Measurements from ENCODE around the gene SLC25A39.
A peak's percentile ranks its signal among the peaks of the same experiment; 100 is the strongest.
"Not testable (repeated sequence)": the region's sequence is repeated elsewhere in the genome, so short reads cannot be mapped to it uniquely, and the experiment has no call there.

The SLC25A39 gene

DNA sequence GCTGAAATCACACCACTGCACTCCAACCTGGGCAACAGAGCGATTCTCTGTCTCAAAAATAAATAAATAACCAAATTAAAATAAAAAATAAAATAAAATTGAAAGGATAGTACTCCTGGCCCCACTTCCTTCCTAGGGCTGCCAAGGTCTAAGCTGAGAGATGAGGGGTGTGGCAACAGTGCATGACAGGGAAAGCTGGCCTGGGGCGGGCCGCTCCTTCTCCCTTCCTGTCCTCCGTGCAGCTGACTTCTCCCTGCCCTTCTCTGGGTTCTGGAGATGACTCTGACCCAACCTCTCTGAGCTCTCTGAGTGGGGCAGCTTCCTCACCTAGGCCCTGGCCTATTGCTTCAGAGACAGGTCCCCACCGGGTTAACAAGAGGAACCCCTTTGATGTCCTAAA lies 8.7 kb upstream of the SLC25A39 start:
- DNase-seq: no peak

DNA sequence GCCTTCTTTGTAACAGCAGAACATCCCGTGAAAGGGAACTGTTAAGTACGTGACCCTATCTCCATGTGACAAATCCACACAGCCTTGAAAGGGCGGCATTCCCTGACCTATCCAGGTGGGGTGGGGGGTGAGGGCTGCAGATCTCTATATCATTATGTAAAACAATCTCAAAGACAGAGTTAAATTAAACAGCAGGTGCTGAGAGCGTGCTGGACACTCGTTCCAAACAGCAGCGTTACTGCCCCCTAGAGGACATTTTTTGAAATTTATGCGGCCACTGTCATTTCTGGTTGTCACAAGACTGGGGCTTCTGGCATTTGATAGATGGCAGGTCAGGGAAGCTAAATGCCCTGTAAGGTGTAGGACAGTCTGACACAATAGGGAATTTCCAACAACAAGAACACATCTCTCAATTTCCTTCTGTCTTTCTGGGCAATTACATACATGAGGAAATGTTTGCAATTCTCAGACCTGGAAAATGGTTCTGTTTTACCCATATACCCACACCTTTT lies 6.7 kb upstream of the SLC25A39 start:
- peak; percentile 60 for DNase-seq

DNA sequence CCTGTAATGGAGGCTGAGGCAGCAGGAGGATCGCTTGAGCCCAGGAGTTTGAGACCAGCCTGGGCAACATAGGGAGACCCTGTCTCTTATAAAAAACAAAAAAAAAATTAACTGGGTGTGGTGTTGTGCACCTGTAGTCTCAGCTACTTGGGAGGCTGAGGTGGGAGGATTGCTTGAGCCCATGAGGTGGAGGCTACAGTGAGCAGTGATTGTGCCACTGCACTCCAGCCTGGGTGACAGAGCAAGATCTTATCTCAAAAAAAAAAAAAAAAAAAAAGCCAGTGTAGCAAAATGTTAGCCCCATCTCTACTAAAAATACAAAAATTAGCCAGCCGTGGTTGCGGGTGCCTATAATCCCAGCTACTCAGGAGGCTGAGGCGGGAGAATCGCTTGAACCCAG lies 5.6 kb upstream of the SLC25A39 start:
- DNase-seq: not testable (repeated sequence)

DNA sequence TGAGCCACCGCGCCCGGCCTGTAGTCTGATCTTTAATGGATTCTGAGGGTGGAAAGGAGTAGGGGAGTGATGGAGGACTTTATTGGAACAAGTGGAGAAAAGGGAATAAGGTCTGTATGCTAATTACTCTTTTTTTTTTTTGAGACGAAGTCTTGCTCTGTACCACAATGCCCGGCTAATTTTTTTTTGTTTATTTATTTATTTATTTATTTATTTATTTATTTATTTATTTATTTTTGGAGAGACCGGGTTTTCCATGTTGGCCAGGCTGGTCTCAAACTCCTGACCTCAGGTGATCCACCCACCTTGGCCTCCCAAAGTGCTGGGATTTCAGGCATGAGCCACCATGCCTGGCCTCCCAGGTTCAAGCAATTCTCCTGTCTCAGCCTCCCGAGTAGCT lies 4.9 kb upstream of the SLC25A39 start:
- DNase-seq: not testable (repeated sequence)

DNA sequence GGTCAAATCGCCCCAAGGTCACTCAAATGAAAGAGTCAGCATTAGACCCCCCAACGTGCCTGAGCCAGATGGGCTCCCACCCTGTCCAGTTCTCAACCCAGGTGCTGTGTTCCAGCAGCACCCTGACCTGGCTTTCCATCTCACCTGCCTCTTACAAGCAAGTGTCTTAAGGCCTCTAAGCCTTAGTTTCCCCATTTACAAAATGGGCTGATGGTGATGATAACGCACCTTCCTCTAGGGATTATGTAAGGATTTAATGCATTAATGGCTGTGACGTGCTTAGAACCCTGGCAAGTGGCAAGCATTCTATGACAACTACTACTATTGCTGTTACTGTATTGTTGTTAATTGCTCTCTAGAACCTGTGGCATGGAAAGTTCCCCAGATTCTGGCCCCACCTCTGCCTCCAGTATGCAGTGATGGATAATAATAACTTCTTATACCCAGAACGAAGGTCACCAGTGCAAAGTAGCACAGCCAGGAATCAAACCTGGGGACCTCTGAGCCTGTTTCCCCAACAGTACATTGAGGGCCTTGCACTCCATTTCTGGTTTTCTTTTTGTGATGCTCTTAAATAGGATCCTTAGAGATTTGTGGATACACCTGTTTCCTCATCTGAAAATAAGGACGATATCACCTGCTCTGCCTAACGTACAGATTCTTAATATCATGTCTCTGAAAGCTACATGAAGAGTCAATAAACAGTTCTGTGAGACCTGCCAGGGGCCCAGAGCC lies 3.3 kb upstream of the SLC25A39 start:
- no peak for DNase-seq

DNA sequence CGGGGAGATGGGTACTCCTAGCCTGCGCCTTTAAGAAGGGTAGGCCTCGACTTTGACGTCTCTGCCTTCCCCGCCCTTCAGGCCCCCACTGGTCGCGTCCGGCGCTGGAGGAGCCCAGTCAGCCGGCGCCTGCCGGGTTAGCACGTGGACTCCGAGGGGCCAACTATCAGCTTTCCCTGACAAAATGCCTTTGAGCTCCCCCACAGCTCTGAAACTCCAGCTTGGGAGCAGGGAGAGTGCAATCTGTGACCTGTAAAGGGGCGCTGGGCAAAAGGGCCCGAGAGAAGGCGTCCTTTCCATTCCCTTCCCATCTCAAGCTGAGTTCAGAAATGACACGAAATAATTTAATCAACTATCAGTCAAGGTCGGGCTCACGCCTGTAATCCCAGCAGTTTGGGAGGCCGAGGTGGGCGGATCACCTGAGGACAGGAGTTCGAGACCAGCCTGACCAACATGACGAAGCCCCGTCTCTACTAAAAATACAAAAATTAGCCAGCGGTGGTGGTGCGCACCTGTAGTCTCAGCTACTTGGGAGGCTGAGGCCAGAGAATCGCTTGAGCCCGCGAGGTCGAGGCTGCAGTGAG lies 2.3 kb upstream of the SLC25A39 start:
- peak; percentile 92 for DNase-seq

DNA sequence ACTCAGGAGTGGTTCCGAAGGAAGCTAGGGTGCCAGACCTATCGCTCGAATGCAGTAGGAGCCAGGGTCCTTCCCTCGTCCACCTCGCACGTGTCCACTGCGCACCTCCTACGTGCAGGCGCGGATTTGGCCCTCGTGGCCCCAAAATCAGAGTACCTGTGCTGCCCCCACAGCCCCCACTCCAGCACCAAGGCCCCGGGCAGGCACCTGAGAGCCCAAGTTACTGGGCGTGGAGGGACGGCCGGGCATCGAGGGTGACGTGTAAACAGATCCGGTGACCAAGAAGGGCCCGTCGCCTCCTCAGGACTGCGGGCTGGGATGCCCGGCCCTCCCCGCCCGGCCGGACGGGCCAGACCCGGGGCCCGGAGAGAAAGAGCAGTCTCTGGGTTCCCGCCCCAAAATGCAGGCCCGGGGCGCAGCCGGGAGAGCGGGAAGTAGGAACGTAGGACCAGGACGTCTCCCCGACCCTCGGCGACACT lies 492 bp downstream of the SLC25A39 start:
- DNase-seq: no peak

DNA sequence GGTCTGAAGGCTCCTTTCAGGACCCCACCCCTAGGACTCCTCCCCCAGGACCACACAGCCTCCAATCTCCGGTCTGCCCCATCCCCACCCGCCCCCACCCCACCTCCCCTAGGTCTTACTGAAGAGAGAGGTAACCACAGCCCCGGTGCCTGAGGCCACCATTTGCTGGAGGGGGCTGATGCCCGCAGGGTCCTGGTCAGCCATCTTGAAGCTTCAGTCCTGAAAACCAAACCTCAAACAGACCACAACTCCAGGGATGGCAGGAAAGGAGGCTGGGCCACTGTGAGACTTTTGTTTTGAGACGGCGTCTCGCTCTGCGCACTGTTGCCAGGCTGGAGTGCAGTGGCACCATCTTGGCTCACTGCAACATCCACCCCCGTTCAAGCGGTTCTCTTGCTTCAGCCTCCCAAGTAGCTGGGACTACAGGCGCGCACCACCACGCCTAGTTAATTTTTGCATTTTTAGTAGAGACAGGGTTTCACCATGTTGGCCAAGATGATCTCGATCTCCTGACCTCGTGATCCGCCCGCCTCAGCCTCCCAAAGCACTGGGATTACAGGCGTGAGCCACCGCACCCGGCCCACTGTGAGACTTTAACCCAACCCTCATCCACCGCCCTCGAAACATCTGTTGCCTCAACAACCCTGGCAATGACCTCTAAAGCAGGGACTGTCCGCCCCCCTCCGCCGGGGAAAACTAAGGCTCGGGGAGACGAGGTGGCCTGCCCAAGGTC lies 1.1 kb downstream of the SLC25A39 start:
- no peak for DNase-seq

DNA sequence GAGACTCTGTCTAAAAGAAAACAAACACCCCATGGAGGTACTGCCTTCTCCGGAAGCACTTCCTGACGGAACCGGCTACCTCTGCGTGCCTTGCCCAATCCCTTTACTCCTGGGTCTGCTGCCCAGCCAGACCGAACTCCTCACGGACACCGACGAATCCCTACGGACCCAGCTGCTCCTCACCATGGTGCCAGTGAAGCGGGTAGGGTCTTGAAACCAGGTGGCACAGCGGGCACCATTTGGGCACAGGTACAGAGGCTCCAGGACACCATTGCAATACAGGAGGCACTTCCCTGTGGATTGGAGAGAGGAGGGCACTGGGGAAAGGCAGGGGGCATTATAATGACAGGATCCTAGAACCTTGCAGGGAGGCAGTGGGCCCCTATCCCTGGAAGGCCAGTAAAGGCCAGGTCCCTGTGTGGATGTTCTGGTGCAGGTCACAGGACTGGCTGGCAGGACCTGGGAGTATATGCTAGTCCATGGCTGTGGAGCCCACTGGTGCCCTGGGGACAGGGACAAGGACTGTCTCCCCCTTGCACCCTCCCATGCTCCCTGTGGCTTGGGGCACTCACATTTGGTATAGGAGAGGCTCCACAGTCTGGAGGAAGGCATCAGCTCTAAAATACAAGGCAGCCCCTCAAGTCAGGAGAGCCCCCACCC lies 2.3 kb downstream of the SLC25A39 start:
- no peak for DNase-seq

DNA sequence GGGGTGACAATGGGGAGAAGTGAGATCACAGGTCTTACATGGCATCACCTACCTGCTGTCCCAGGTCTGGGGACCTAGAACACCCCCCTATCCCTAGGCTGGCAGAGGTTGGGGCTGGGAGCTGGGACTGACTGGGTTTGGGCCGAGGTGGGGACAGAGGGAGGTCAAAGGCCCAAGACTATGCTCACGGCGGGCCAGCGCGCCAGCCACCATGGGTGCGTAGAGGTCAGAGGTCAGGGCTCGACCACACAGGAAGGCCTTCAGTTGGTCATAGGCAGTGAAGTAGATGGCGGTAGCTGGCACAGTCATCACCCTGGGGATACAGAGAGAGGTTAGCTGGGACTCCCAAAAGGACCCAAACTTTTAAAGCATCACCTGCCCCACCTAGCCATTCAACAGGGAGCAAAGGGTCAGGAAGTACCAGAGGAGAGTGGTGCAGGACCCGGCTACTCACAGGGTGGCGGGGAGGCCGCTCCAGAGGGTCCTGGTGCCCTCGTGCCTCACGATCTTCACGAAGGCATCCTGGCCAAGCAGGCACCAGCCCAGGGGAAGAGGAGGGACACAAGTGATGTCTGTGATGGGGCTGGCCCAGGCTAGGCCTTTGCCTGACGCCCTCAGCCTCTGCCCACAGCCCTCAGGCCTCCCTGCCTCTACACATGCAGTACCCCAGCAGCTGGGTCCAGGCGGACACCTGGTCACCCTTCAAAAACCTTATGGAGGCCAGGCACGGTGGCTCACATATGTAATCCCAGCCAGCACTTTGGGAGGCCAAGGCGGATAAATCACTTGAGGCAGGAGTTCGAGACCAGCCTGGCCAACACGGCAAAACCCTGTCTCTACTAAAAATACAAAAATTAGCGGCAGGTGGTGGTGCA lies 3.1 kb downstream of the SLC25A39 start:
- DNase-seq: no peak

DNA sequence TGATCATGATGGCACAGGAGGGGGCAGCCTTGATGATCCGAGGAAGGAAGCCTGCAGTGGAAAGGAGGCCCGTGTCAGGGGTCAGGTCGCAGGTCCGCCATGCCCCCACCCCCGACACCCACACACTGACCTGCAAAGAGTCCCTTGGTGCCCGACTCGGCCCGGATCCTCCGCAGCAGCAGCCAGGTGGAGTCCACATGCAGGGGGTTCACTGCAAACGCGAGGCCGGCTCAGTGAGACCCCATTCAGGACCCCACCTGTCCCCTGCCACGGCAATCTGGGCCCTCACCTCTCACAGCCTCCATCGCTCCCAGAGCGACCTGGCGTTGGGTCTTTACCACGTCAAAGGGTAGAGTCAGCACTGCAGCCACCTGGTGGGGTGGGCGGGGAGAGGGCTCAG lies 4.6 kb downstream of the SLC25A39 start:
- no peak for DNase-seq

DNA sequence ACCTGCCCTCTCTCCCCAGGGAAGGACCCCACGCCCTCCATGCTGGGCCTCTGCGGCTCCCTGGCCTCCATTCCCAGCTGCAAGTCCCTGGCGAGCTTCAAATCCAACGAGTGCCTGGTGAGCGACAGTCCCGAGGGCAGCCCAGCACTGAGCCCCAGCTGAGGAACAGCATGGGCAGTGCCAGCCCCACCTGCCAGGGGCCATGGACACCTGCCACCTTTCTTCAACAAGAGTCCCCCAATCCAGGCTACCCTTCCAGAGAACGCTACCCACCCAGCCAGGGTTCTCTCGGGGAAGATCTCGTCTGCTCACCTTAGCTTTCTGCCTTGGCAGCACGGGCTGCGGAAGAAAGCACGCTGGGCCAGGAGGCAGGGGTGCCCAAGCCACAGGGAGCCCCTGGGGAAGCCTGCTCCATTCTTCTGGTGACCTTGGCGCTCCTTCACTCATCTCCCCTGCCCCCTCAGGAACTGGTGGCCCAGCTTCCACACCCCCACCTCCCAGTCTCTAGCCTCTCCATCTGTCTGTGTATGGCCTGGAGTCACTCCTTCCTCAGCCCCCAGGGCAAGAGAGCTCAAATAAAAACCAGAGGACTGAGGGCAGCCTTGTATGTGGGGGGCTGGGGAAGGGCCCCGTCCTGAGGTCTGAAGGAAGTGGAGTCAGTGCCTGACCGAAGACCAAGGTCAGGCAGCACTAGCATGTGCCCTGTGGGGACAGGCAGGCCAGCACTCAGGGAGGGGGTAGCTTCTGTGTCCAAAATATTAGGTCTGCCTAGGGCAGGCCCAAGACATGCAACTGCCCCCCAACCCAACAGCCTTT lies 6.3 kb downstream of the SLC25A39 start:
- no peak for DNase-seq

DNA sequence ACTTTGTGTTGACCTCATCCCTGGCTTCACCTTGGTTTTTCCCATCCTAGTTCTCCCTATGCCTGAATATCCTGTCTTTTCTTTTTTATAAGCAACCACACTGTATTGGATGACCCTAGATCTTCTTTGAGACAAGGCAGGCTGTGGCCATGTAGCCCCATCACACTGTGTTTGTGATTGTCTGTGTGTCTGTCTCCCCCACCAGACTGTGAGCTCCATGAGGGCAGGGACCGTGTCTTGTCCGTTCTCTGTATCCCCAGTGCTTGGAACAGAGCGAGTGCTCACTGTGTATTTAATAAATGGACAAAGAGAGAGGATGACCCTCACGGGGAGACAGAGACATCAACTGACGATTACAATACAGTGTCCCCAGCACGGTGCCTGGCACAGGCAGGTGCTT lies 7.1 kb downstream of the SLC25A39 start:
- DNase-seq: no peak

DNA sequence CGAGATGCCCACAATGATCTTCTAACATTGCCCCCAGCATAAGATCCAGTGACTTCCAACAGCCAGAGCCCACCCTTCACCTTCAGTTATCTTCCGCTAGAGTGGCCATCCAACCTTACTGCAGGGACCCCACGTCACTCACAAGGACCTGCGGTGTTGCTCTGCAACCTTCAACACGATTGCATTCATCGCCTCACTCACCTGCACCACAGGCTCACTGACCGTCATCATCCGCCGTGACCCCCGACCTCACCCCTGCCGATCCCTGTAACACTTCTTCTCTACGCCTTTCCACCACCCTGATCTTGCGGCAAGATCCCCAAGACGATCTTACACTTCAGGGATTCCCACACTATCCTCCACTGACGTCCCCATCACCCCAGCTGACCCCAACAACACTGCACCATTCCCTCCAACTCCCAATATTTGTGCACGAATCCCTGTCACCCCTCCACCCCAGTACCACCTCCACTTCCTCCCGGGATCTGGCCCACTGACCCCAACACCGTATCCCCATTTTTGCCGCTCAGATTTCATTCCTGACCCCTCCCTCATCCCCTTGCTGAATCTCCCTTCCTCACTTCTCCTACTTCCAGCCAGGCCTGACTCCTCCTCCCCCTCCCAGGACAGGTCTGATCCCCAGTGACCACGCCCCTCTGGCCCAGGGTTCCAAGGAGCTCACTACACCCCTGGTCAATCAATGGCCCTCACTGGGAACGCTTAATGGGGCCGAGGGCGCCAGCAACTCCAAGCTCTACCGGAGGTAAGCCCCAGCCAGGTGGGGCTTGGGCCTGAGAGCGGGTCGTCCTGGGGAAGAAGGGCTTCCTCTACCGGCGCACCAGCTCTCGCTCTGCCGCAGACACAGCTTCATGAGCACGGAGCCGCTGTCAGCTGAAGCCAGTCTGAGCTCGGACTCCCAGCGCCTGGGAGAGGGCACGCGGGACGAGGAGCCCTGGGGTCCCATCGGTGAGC lies 8.6 kb downstream of the SLC25A39 start:
- DNase-seq: no peak

DNA sequence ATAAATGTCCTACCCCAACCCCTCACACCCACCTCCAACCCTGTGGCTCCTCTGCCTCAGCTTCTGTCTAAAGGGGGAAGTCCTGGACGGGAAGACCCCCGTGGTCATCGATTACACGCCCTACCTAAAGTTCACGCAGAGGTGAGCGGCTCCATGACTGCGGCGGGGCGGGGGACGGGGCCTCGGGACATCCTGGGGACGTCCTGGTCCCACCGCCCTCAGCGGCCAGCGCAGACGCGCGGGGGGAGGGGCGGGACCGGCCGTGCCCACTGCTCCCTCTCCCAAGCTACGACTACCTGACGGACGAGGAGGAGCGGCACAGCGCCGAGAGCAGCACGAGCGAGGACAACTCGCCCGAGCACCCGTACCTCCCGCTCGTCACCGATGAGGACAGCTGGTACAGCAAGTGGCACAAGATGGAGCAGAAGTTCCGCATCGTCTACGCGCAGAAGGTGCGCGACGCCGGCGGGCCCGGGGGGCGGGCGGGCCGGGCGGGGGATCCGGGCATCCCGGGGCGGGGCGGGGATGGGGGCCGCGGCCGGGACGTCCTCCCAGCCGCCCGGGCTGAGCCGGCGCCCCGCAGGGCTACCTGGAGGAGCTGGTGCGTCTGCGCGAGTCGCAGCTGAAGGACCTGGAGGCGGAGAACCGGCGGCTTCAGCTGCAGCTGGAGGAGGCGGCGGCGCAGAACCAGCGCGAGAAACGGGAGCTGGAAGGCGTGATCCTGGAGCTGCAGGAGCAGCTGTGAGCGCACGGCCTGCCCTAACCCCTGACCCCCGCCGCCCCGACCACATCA lies 9.6 kb downstream of the SLC25A39 start:
- peak; percentile 60 for DNase-seq

DNA sequence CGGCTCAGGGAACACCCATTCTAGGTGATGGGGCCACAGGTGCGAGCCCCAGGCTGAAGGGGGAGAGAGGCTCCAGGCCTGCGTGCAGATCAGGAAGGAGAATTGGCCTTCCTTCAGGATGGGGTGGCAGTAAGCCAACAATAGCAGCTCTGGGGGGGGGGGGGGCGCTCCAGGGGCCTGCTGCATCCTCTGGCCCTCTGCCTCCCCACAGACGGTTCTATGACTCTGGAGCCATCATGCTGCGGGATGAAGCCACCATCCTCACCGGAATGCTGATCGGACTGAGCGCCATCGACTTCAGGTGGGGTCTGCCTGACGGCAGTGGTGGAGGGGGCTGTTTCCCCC lies 10.1 kb downstream of the SLC25A39 start:
- no peak for DNase-seq

DNA sequence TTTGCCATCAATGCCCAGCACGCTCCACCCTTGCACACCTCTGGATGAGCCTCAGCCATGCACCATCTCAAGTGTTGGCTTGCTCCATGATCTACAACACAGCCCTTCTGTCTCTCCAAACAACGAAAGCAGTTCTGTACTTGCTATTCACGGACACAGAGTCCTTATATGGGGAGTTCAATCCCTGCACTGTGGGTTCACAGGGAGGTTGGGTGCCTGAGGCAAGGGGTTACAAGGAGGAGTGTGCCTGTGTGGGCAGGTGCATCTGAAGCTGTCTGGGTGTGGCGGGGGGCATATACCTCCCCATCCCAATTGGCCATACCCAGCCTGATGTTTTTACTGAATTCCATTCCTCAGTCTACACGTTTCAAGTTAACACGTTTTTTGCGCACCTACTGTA lies 10.6 kb downstream of the SLC25A39 start:
- no peak for DNase-seq

DNA sequence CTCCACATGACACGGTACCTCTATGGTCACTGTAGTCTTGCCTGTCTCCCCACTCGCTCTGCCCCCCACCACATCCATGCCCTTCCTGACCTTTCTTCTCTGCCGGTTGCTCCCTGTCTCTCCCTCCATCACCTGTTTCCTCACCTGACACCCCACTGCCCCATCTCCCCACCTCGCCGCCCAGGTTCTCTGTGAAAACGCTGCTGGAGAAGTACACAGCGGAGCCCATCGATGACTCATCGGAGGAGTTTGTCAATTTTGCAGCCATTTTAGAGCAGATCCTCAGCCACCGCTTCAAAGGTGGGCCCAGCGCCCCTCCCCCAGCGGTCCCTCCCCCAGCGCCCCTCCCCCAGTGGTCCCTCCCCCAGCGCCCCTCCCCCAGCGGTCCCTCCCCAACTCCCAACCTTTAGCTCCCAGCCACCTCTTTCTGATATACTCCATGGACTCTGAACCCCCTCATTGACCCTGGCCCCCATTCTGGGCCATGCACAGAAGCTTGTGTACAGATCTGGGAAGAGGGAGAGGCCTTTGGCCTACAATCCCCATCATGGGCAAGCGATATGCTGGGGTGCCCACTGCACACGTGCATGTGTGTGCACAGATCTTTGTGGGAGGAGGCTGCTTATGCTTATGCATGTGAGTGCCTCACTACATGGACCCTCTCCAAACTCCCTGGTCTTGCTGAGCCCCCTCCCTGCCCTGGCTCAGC lies 12.1 kb downstream of the SLC25A39 start:
- no peak for DNase-seq

Data from activated naive CD4-positive, alpha-beta T cell treated with anti-CD3 and anti-CD28 coated beads, Interleukin-2, amount 50 U/mL, for 16 hours (primary cell).